ENCODE measurements around the gene IRF2BP1.
"Not testable (repeated sequence)": the region's sequence is repeated elsewhere in the genome, so short reads cannot be mapped to it uniquely, and the experiment has no call there.

DNA sequence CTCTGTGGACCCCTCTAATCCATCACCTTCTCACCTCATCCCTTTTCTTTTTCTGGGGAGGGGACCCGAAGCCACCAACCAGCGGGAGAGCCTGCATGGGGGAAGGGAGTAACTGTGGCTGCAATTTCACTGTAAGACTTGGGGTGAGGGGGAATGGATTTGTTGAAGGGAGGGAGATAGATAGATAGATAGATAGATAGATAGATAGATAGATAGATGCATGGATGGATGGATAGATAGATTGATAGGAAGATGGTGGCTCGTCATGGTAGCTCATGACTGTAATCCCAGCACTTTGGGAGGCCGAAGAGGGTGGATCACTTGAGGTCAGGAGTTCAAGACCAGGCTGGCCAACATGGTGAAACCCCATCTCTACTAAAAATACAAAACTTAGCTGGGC is 18.7 kb downstream of the IRF2BP1 start:
- TF ChIP-seq, protein P1, sequence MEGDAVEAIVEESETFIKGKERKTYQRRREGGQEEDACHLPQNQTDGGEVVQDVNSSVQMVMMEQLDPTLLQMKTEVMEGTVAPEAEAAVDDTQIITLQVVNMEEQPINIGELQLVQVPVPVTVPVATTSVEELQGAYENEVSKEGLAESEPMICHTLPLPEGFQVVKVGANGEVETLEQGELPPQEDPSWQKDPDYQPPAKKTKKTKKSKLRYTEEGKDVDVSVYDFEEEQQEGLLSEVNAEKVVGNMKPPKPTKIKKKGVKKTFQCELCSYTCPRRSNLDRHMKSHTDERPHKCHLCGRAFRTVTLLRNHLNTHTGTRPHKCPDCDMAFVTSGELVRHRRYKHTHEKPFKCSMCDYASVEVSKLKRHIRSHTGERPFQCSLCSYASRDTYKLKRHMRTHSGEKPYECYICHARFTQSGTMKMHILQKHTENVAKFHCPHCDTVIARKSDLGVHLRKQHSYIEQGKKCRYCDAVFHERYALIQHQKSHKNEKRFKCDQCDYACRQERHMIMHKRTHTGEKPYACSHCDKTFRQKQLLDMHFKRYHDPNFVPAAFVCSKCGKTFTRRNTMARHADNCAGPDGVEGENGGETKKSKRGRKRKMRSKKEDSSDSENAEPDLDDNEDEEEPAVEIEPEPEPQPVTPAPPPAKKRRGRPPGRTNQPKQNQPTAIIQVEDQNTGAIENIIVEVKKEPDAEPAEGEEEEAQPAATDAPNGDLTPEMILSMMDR (IDR thresholded peaks at IDR 0.05) = not testable (repeated sequence)
- TF ChIP-seq EP300, POLR2AphosphoS5, POLR2A (IDR thresholded peaks at IDR 0.05): not testable (repeated sequence)
